Lung (tissue), 12 donors: Measurements from ENCODE around the gene ROBO1. TPM values are rescaled to one million over a fixed set of nuclear protein-coding genes. Genes with fewer than 3 reads are reported as not detected.
A peak's percentile ranks its signal among the peaks of the same experiment; 100 is the strongest.

ENCODE experiments used
- ATAC-seq: fragments of 200-7000 bp; cut with Tn5 transposase; one replicate; pipeline ENCODE4 v1.9.1; 2020; ENCODE audit warnings: moderate number of reproducible peaks; ENCODE audit not compliant: insufficient read depth, low FRiP score
- DNase-seq, 3 donors: peaks; one replicate each; pipeline ENCODE4 v3.0.0-alpha.2; 2013 to 2017
- H3K27ac ChIP-seq, 2 donors: one replicate each; pipeline ENCODE4 v1.5.1; 2013; ENCODE audit warnings: mild to moderate bottlenecking in 2 of 2, moderate library complexity in 2 of 2, control low read depth in 1 of 2, inconsistent platforms in 1 of 2, low read depth in 1 of 2, low read length in 1 of 2
- H3K27me3 ChIP-seq, 3 donors: one replicate each; pipeline ENCODE4 v1.5.1; 2013; ENCODE audit warnings: low read length in 2 of 3; ENCODE audit not compliant: control insufficient read depth in 3 of 3, insufficient read depth in 3 of 3
- H3K36me3 ChIP-seq, 4 donors: one replicate each; pipeline ENCODE4 v1.5.1; 2013; ENCODE audit warnings: low read length in 4 of 4, mild to moderate bottlenecking in 1 of 4, moderate library complexity in 1 of 4; ENCODE audit not compliant: control insufficient read depth in 4 of 4, insufficient read depth in 4 of 4
- H3K4me1 ChIP-seq, 5 donors: one replicate each; pipeline ENCODE4 v1.5.1; 2013; ENCODE audit warnings: low read length in 5 of 5, mild to moderate bottlenecking in 2 of 5, moderate library complexity in 1 of 5; ENCODE audit not compliant: control insufficient read depth in 5 of 5, insufficient read depth in 5 of 5
- H3K4me3 ChIP-seq: one replicate; pipeline ENCODE4 v1.5.1; 2013; ENCODE audit warnings: mild to moderate bottlenecking, control low read depth, moderate library complexity
- H3K9ac ChIP-seq, 2 donors: one replicate each; pipeline ENCODE4 v1.5.1; 2013; ENCODE audit warnings: low read length in 2 of 2, control low read depth in 1 of 2; ENCODE audit not compliant: insufficient read depth in 1 of 2
- H3K9me3 ChIP-seq, 4 donors: one replicate each; pipeline ENCODE4 v1.5.1; 2013; ENCODE audit warnings: low read length in 3 of 4, mild to moderate bottlenecking in 1 of 4, moderate library complexity in 1 of 4; ENCODE audit not compliant: control insufficient read depth in 4 of 4, insufficient read depth in 3 of 4
- WGBS, 2 donors: extraction: QIAGEN DNeasy Blood & Tissue Kit; methylation state at CpG; one replicate each; pipeline ENCODE4 v1.1.7; 2013; 5-methylcytosine and 5-hydroxymethylcytosine counted together
- polyA plus RNA-seq, 2 donors: library from polyadenylated mRNA; stranded (reverse); fragments of 200-250 nt; gene quantifications; one replicate each; pipeline ENCODE4 v1.2.1, GENCODE V29; 2013
- total RNA-seq, 2 donors: library from RNA; depleted of rRNA in 1 of 2; stranded (reverse); fragments of >200 nt in 1 of 2; gene quantifications; one replicate each; pipeline ENCODE4 v1.2.1, GENCODE V29; 2014 to 2021
- TF ChIP-seq, protein P1 (sequence below): IDR thresholded peaks from 2 replicates; pipeline ENCODE4 v1.5.1; 2012; ENCODE audit warnings: mild to moderate bottlenecking; ENCODE audit errors: control extremely low read depth, extremely low read depth
- donor health status: control.
- donor health status: control.
- donor health status: Bipolar disorder and iron deficiency.
- donor health status: healthy.
- donor health status: DM: yes; HTN: yes; CAD: no.

The ROBO1 gene
- total and polyA plus RNA-seq, 4 donors, result 2.6 to 72.6 (median 15.7) TPM

DNA sequence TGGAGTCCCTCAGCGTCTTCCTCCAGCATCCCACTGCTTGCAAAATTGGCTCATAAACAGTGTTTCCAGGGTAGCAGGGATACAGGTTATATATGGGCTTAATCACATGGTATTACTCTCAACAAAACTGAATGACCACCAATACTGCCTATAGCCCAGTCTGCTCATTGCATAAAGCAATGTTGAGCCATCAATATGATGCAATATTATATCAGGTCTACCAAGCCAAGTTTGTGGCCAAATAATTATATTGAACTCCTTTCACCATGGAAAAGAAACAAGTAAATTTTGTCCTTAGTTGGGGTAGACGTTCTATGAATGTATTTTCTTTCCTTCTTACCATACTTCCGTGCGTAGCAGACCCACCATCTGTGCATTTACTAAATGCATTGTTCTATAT is 652.3 kb downstream of the ROBO1 start:
- ATAC-seq, result no peak
- 89 to 92% methylated on average over 4 of the region's 4 CpGs for WGBS, 2 donors
- H3K4me3 ChIP-seq, result no peak overlapping the region

DNA sequence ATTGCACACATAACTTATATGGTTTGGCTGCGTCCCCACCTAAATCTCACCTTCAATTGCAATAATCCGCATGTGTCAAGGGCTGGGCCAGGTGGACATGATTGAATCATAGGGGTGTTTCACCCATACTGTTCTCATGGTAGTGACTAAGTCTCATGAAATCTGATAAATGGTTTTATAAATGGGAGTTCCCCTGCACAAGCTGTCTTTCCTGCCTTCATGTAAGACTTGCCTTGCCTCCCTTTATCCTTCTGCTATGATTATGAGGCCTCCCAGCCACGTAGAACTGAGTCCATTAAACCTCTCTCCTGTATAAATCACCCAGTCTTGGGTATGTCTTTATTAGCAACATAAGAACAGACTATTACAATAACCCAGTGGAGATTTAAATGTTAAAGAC is 653.9 kb downstream of the ROBO1 start:
- ATAC-seq, result no peak
- TF ChIP-seq, protein P1, sequence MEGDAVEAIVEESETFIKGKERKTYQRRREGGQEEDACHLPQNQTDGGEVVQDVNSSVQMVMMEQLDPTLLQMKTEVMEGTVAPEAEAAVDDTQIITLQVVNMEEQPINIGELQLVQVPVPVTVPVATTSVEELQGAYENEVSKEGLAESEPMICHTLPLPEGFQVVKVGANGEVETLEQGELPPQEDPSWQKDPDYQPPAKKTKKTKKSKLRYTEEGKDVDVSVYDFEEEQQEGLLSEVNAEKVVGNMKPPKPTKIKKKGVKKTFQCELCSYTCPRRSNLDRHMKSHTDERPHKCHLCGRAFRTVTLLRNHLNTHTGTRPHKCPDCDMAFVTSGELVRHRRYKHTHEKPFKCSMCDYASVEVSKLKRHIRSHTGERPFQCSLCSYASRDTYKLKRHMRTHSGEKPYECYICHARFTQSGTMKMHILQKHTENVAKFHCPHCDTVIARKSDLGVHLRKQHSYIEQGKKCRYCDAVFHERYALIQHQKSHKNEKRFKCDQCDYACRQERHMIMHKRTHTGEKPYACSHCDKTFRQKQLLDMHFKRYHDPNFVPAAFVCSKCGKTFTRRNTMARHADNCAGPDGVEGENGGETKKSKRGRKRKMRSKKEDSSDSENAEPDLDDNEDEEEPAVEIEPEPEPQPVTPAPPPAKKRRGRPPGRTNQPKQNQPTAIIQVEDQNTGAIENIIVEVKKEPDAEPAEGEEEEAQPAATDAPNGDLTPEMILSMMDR, result no peak
- WGBS, 2 donors, result 79 to 81% methylated on average over 3 of the region's 3 CpGs

More for the DNA sequence above, 652.3 kb downstream of the ROBO1 start:
- H3K27me3 ChIP-seq, result no peaks in the 10 kb centered on the region
- H3K9ac ChIP-seq, result no peak overlapping the region
- H3K9me3 ChIP-seq, result no peaks in the 10 kb centered on the region
- H3K4me1 ChIP-seq, result no peaks in the 10 kb centered on the region
- TF ChIP-seq, protein P1, result no peak
- no peak overlapping the region for H3K27ac ChIP-seq
- no peak for DNase-seq
- no peaks in the 10 kb centered on the region for H3K36me3 ChIP-seq

DNA sequence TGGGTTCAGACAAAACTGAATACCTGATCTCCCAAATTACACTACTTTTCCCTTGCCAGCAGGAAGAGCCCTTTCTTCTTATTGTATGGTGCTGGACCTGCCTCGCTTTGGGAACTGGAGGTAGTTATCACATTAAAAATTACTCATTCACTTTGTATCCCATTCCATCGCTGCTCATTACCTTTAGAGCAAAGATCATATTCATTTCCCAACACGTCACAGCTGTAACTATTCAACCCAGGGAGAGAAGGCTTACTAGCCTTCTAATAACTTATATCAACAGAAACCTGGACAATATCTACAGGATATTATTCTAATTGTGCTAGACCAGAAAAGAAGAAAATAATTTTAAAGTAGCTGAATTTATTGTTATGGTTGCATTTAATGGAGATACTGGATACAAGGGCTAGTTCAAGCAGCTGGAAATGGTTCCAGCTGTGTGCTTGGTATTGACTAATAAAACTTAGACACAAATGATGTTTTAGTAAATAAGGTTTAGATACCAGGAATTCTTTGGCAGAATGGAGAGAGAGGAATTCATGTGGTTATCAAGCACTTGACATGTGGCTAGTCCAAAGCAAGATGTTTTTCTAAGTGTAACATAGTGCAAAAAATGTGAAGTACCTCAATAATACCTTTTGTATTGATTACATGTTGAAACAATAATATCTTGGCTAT is 656.3 kb downstream of the ROBO1 start:
- DNase-seq, result peak in 2 of 3 donors; percentile 18 to 24
- no peak for ATAC-seq
- Histone ChIP-seq H3K9ac (no peak overlapping the region), H3K4me1 (peaks cover 0 to 2% (median 0%) of the 10 kb centered on the region in 5 donors), H3K4me3 (no peak overlapping the region), H3K27me3 (no peaks in the 10 kb centered on the region), H3K36me3 (no peaks in the 10 kb centered on the region), H3K27ac (no peak overlapping the region), H3K9me3 (no peaks in the 10 kb centered on the region)
- TF ChIP-seq, protein P1, result no peak
- WGBS, 2 donors, result 88 to 91% methylated on average over 3 of the region's 3 CpGs

More for the DNA sequence above, 653.9 kb downstream of the ROBO1 start:
- H3K27me3 ChIP-seq, result no peaks in the 10 kb centered on the region
- H3K27ac ChIP-seq, result no peak overlapping the region
- H3K36me3 ChIP-seq, result no peaks in the 10 kb centered on the region
- DNase-seq, result no peak
- no peaks in the 10 kb centered on the region for H3K4me1 ChIP-seq
- no peak overlapping the region for H3K4me3 ChIP-seq
- no peak overlapping the region for H3K9ac ChIP-seq
- no peaks in the 10 kb centered on the region for H3K9me3 ChIP-seq
